ENCODE data around the gene TACC2. TPM values are rescaled to one million over a fixed set of nuclear protein-coding genes. Genes with fewer than 3 reads are reported as not detected.

Gene TACC2
- total and polyA plus RNA-seq, 2 donors (not counting 1 experiment from before 2014, with no cell fraction given), result not detected

DNA sequence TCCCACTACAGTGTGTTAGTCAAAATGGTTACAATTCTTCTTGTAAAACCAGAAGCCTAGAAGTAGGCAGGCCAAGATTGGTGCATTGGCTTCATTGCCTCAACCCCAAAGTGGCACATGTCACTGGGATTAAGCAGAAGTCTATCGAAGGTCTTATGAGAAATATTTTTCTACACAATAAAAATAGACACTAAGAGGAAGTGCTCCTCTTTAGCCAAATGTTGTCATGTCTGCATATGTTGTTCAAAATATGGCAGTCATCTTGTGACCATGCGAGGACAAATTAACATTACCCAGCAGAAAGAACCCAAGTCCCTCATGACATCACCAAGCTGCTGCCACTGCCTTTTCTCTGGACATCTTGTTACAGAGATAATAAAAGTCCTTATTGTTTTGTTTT, 7.6 kb upstream of the TACC2 start:
- ATAC-seq (ENCODE audit: low read depth) (no peak), DNase-seq (no peak)
- intact Hi-C loops (cut with micrococcal nuclease), result no loop called here
- Histone ChIP-seq H2AFZ (ENCODE audit: insufficient read depth, low read depth, low read length, poor library complexity, severe bottlenecking) (no peak overlapping the region), H3K4me2 (replicated peaks; ENCODE audit: low read depth, low read length, poor library complexity, severe bottlenecking) (no peak overlapping the region), H3K4me1 (ENCODE audit: control insufficient read depth in 2 of 2, insufficient read depth in 2 of 2, low read length in 2 of 2) (no peaks in the 10 kb centered on the region), H3K79me2 (ENCODE audit: control insufficient read depth, insufficient read depth, low read length) (no peaks in the 10 kb centered on the region), H3K4me3 (ENCODE audit: control extremely low read depth in 1 of 5, extremely low read depth in 1 of 5, insufficient read depth in 1 of 5, low read depth in 2 of 5, low read length in 4 of 5) (no peak overlapping the region), H3K36me3 (replicated peaks in 1 of 2; ENCODE audit: control extremely low read depth in 1 of 2, control insufficient read depth in 1 of 2, extremely low read depth in 1 of 2, insufficient read depth in 2 of 2, low read length in 1 of 2) (no peaks in the 10 kb centered on the region), H4K20me1 (ENCODE audit: control insufficient read depth, insufficient read depth, low read length, poor library complexity, severe bottlenecking) (no peaks in the 10 kb centered on the region), H3K9me3 (ENCODE audit: control extremely low read depth in 1 of 3, control insufficient read depth in 2 of 3, insufficient read depth in 1 of 3, low read length in 2 of 3) (peaks cover 1 to 22% (median 9%) of the 10 kb centered on the region in 3 donors), H3K27me3 (replicated peaks in 1 of 4; ENCODE audit: control extremely low read depth in 1 of 4, control insufficient read depth in 3 of 4, insufficient read depth in 4 of 4, low read length in 3 of 4) (peaks cover 0 to 3% (median 0%) of the 10 kb centered on the region in 4 experiments), H3K27ac (ENCODE audit: low read length in 2 of 2) (no peak overlapping the region), H3K9ac (ENCODE audit: low read length) (no peak overlapping the region)
- WGBS (ENCODE audit: insufficient coverage), result no CpG with 5 or more reads among the region's 2 CpGs
- CTCF ChIA-PET, result no interaction called here
- POLR2A ChIA-PET, result no interaction called here
- peaks cover 4% of the 10 kb centered on the region for H3K27me3 Mint-ChIP-seq
- H3K27ac Mint-ChIP-seq, result no peak overlapping the region
- no peak overlapping the region for H3K4me3 Mint-ChIP-seq
- H3K9me3 Mint-ChIP-seq (ENCODE audit: insufficient read depth), result peaks cover 13% of the 10 kb centered on the region
- H3K4me1 Mint-ChIP-seq, result no peaks in the 10 kb centered on the region
- TF ChIP-seq EZH2 (IDR thresholded peaks at IDR 0.05; ENCODE audit: borderline replicate concordance, insufficient read depth, low read depth, low read length, poor library complexity, severe bottlenecking), result no peak
- TF ChIP-seq, protein P1, sequence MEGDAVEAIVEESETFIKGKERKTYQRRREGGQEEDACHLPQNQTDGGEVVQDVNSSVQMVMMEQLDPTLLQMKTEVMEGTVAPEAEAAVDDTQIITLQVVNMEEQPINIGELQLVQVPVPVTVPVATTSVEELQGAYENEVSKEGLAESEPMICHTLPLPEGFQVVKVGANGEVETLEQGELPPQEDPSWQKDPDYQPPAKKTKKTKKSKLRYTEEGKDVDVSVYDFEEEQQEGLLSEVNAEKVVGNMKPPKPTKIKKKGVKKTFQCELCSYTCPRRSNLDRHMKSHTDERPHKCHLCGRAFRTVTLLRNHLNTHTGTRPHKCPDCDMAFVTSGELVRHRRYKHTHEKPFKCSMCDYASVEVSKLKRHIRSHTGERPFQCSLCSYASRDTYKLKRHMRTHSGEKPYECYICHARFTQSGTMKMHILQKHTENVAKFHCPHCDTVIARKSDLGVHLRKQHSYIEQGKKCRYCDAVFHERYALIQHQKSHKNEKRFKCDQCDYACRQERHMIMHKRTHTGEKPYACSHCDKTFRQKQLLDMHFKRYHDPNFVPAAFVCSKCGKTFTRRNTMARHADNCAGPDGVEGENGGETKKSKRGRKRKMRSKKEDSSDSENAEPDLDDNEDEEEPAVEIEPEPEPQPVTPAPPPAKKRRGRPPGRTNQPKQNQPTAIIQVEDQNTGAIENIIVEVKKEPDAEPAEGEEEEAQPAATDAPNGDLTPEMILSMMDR (IDR thresholded peaks at IDR 0.05), result no peak

DNA sequence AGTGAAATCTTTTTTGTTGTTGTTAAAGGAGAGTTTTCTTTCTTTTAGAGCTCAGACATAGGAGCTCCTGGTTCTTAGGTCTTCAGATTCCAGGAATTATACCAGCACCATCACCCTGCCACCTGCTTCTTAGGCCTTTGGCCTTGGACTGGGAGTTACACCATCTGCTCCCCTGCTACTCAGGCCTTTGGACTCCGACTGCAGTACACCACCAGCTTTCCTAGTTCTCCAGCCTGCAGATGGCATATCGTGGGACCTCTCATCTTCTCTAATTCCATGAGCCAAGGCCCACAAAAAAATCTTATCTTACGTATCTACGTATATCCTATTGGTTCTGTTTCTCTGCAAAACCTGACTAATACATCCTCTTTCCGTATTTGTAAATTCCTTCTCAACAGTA, 5.1 kb upstream of the TACC2 start:
- POLR2A ChIA-PET, result no interaction called here
- H3K79me2 ChIP-seq (ENCODE audit: control insufficient read depth, insufficient read depth, low read length), result no peaks in the 10 kb centered on the region
- no peak overlapping the region for H2AFZ ChIP-seq (ENCODE audit: insufficient read depth, low read depth, low read length, poor library complexity, severe bottlenecking)
- no peak overlapping the region for H3K9ac ChIP-seq (ENCODE audit: low read length)
- H3K4me2 ChIP-seq (replicated peaks; ENCODE audit: low read depth, low read length, poor library complexity, severe bottlenecking), result no peak overlapping the region
- no peak overlapping the region for H3K4me3 ChIP-seq (ENCODE audit: control extremely low read depth in 1 of 5, extremely low read depth in 1 of 5, insufficient read depth in 1 of 5, low read depth in 2 of 5, low read length in 4 of 5)
- 76% methylated on average over 2 of the region's 5 CpGs for WGBS (ENCODE audit: insufficient coverage)
- H3K27me3 Mint-ChIP-seq, result peaks cover 15% of the 10 kb centered on the region
- H3K4me1 ChIP-seq (ENCODE audit: control insufficient read depth in 2 of 2, insufficient read depth in 2 of 2, low read length in 2 of 2), result no peaks in the 10 kb centered on the region
- DNase-seq, result no peak
- ATAC-seq (ENCODE audit: low read depth), result no peak
- no peak overlapping the region for H3K27ac ChIP-seq (ENCODE audit: low read length in 2 of 2)
- peaks cover 0 to 3% (median 0%) of the 10 kb centered on the region in 4 experiments for H3K27me3 ChIP-seq (replicated peaks in 1 of 4; ENCODE audit: control extremely low read depth in 1 of 4, control insufficient read depth in 3 of 4, insufficient read depth in 4 of 4, low read length in 3 of 4)
- no peaks in the 10 kb centered on the region for H3K36me3 ChIP-seq (replicated peaks in 1 of 2; ENCODE audit: control extremely low read depth in 1 of 2, control insufficient read depth in 1 of 2, extremely low read depth in 1 of 2, insufficient read depth in 2 of 2, low read length in 1 of 2)
- no peaks in the 10 kb centered on the region for H3K4me1 Mint-ChIP-seq
- TF ChIP-seq, protein P1 (IDR thresholded peaks at IDR 0.05), result no peak
- no peak for TF ChIP-seq EZH2 (IDR thresholded peaks at IDR 0.05; ENCODE audit: borderline replicate concordance, insufficient read depth, low read depth, low read length, poor library complexity, severe bottlenecking)
- H3K27ac Mint-ChIP-seq, result no peak overlapping the region
- H3K9me3 Mint-ChIP-seq (ENCODE audit: insufficient read depth), result peaks cover 13% of the 10 kb centered on the region
- no peaks in the 10 kb centered on the region for H4K20me1 ChIP-seq (ENCODE audit: control insufficient read depth, insufficient read depth, low read length, poor library complexity, severe bottlenecking)
- no peak overlapping the region for H3K4me3 Mint-ChIP-seq
- CTCF ChIA-PET, result no interaction called here
- peaks cover 1 to 22% (median 9%) of the 10 kb centered on the region in 3 donors for H3K9me3 ChIP-seq (ENCODE audit: control extremely low read depth in 1 of 3, control insufficient read depth in 2 of 3, insufficient read depth in 1 of 3, low read length in 2 of 3)
- intact Hi-C loops (cut with micrococcal nuclease), result no loop called here

All from B cell (primary cell).